Measurements from ENCODE around the gene COQ8A. TPM values are rescaled to one million over a fixed set of nuclear protein-coding genes. Genes with fewer than 3 reads are reported as not detected.

COQ8A gene
- total and polyA plus RNA-seq, 2 experiments from 2014 or later: 25.2 to 37.4 TPM

DNA sequence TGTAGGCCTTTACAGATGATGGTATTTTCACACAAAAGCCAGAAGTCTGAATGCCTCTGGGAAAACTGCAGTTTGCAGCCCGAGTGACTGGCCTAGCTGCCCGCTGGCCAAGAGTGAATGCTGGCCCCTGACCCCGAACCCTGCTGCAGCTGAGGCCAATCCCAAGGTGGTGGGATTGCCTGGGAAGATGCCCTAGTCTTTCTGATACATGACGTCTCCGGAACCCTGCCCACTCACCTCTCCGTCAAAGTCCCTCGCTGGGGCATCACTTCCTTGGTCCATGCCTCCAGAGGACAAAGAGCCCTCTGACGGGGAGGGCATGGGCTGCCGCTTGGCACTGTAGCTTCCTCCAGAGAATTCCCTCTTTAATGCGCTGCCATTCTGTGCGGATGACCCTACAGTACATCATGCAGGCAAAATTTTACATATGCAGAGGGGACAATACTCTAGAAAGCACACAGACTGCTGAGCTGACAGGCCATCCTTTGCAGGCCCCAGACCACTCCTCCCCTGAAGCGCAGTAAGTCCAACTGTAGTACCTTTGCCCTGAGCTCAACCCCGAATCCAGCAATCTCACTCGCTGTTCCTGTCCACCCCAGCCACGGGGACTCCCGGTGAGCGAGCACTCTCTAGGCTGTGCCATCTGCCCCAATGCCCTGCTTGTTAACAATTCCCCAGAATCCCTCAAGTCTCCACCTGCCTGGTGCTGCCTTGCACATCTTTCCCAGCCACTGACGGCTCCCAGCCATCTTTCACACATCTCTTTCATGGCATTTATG, 54.7 kb downstream of the COQ8A start (continued):
- no peak for TF ChIP-seq REST (IDR thresholded peaks at IDR 0.05; ENCODE audit: unreplicated experiment)

- peak; percentile 70 for ATAC-seq
- peaks cover 4% of the 10 kb centered on the region for H3K27me3 Mint-ChIP-seq (ENCODE audit: insufficient read depth, low read depth, poor library complexity)
- no peaks in the 10 kb centered on the region for H3K79me2 ChIP-seq (replicated peaks; ENCODE audit: insufficient read depth)
- peaks cover 38% of the 10 kb centered on the region for H3K4me1 Mint-ChIP-seq
- no peaks in the 10 kb centered on the region; the same call in 1 of the 2 replicates for H3K36me3 ChIP-seq (ENCODE audit: insufficient read depth)
- H2AFZ ChIP-seq: no peak overlapping the region
- H3K27me3 ChIP-seq (ENCODE audit: insufficient read depth): no peaks in the 10 kb centered on the region
- no peaks in the 10 kb centered on the region for H3F3A ChIP-seq (replicated peaks; ENCODE audit: low read depth)
- peak; percentile 25 for DNase-seq (ENCODE audit: low spot score)
- H3K4me3 Mint-ChIP-seq: no peak overlapping the region; the same call in 2 of the 3 replicates
- no peak overlapping the region for H3K4me2 ChIP-seq
- H3K4me1 ChIP-seq (ENCODE audit: insufficient read depth): no peaks in the 10 kb centered on the region; the same call in 1 of the 2 replicates
- H4K20me1 ChIP-seq (replicated peaks; ENCODE audit: insufficient read depth): no peaks in the 10 kb centered on the region
- H3K36me3 Mint-ChIP-seq (ENCODE audit: low read depth): peaks cover 25% of the 10 kb centered on the region; the same call in 2 of the 3 replicates
- 0 out of 2 replicates have a peak overlapping the region, but pooled peaks have one; percentile 37 for H3K27ac Mint-ChIP-seq
- no peaks in the 10 kb centered on the region for H3K9me2 ChIP-seq (ENCODE audit: insufficient read depth)
- peak overlapping the region; percentile 41; the same call in 1 of the 2 replicates for H3K27ac ChIP-seq (ENCODE audit: low read depth)
- H3K4me3 ChIP-seq: no peak overlapping the region
- H3K9me3 Mint-ChIP-seq: no peaks in the 10 kb centered on the region; the same call in 2 of the 3 replicates
- TF ChIP-seq POLR2AphosphoS5 (IDR thresholded peaks at IDR 0.05; ENCODE audit: low read depth) (no peak), NANOG (IDR thresholded peaks at IDR 0.05; ENCODE audit: borderline replicate concordance) (no peak), EZH2phosphoT487 (IDR thresholded peaks at IDR 0.05; ENCODE audit: unreplicated experiment) (no peak), JUNB (IDR thresholded peaks at IDR 0.05; ENCODE audit: unreplicated experiment) (no peak), STAT1 (IDR thresholded peaks at IDR 0.05; ENCODE audit: unreplicated experiment) (no peak), ZNF331 (CRISPR knock-in tag; IDR thresholded peaks at IDR 0.05; ENCODE audit: low read depth) (no peak), CREB1 (CRISPR knock-in tag; IDR thresholded peaks at IDR 0.05; ENCODE audit: low read depth) (no peak), EZH2 (IDR thresholded peaks at IDR 0.05; ENCODE audit: low read depth, unreplicated experiment) (no peak)
- TF ChIP-seq, protein P1, sequence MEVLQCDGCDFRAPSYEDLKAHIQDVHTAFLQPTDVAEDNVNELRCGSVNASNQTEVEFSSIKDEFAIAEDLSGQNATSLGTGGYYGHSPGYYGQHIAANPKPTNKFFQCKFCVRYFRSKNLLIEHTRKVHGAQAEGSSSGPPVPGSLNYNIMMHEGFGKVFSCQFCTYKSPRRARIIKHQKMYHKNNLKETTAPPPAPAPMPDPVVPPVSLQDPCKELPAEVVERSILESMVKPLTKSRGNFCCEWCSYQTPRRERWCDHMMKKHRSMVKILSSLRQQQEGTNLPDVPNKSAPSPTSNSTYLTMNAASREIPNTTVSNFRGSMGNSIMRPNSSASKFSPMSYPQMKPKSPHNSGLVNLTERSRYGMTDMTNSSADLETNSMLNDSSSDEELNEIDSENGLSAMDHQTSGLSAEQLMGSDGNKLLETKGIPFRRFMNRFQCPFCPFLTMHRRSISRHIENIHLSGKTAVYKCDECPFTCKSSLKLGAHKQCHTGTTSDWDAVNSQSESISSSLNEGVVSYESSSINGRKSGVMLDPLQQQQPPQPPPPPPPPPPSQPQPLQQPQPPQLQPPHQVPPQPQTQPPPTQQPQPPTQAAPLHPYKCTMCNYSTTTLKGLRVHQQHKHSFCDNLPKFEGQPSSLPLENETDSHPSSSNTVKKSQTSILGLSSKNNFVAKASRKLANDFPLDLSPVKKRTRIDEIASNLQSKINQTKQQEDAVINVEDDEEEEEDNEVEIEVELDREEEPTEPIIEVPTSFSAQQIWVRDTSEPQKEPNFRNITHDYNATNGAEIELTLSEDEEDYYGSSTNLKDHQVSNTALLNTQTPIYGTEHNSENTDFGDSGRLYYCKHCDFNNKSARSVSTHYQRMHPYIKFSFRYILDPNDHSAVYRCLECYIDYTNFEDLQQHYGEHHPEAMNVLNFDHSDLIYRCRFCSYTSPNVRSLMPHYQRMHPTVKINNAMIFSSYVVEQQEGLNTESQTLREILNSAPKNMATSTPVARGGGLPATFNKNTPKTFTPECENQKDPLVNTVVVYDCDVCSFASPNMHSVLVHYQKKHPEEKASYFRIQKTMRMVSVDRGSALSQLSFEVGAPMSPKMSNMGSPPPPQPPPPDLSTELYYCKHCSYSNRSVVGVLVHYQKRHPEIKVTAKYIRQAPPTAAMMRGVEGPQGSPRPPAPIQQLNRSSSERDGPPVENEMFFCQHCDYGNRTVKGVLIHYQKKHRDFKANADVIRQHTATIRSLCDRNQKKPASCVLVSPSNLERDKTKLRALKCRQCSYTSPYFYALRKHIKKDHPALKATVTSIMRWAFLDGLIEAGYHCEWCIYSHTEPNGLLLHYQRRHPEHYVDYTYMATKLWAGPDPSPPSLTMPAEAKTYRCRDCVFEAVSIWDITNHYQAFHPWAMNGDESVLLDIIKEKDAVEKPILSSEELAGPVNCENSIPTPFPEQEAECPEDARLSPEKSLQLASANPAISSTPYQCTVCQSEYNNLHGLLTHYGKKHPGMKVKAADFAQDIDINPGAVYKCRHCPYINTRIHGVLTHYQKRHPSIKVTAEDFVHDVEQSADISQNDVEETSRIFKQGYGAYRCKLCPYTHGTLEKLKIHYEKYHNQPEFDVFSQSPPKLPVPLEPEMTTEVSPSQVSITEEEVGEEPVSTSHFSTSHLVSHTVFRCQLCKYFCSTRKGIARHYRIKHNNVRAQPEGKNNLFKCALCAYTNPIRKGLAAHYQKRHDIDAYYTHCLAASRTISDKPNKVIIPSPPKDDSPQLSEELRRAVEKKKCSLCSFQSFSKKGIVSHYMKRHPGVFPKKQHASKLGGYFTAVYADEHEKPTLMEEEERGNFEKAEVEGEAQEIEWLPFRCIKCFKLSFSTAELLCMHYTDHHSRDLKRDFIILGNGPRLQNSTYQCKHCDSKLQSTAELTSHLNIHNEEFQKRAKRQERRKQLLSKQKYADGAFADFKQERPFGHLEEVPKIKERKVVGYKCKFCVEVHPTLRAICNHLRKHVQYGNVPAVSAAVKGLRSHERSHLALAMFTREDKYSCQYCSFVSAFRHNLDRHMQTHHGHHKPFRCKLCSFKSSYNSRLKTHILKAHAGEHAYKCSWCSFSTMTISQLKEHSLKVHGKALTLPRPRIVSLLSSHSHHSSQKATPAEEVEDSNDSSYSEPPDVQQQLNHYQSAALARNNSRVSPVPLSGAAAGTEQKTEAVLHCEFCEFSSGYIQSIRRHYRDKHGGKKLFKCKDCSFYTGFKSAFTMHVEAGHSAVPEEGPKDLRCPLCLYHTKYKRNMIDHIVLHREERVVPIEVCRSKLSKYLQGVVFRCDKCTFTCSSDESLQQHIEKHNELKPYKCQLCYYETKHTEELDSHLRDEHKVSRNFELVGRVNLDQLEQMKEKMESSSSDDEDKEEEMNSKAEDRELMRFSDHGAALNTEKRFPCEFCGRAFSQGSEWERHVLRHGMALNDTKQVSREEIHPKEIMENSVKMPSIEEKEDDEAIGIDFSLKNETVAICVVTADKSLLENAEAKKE (CRISPR knock-in tag; IDR thresholded peaks at IDR 0.05): no peak
- TF ChIP-seq, protein P2, sequence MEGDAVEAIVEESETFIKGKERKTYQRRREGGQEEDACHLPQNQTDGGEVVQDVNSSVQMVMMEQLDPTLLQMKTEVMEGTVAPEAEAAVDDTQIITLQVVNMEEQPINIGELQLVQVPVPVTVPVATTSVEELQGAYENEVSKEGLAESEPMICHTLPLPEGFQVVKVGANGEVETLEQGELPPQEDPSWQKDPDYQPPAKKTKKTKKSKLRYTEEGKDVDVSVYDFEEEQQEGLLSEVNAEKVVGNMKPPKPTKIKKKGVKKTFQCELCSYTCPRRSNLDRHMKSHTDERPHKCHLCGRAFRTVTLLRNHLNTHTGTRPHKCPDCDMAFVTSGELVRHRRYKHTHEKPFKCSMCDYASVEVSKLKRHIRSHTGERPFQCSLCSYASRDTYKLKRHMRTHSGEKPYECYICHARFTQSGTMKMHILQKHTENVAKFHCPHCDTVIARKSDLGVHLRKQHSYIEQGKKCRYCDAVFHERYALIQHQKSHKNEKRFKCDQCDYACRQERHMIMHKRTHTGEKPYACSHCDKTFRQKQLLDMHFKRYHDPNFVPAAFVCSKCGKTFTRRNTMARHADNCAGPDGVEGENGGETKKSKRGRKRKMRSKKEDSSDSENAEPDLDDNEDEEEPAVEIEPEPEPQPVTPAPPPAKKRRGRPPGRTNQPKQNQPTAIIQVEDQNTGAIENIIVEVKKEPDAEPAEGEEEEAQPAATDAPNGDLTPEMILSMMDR (conservative IDR thresholded peaks at IDR 0.05; ENCODE audit: low read depth in 2 of 2): no peak
Measured at GRCh38 chr1:226995365-226996332, 55.6 kb downstream of the COQ8A start.
